HEK293T (cell line): Measurements from ENCODE around the gene CCDC88A.

ENCODE experiments used
- FOXA1 ChIP-seq: fragments of 450-650 bp; IDR thresholded peaks from 2 replicates; pipeline ENCODE4 v1.6.1; 2016; ENCODE audit warnings: mild to moderate bottlenecking
- LEF1 ChIP-seq: fragments of 450-650 bp; IDR thresholded peaks from 2 replicates; pipeline ENCODE4 v1.6.1; 2017; ENCODE audit warnings: mild to moderate bottlenecking, borderline replicate concordance
- SP1 ChIP-seq: fragments of 450-650 bp; IDR thresholded peaks from 2 replicates; pipeline ENCODE4 v1.6.1; 2017
- SUZ12 ChIP-seq: fragments of 450-650 bp; IDR thresholded peaks from 2 replicates; pipeline ENCODE4 v1.6.1; 2016; ENCODE audit warnings: mild to moderate bottlenecking
- TF ChIP-seq, protein P1 (sequence below): fragments of 450-650 bp; IDR thresholded peaks from 2 replicates; pipeline ENCODE4 v1.6.1; 2016

GRCh38 chr2:55439101-55439397 is 19.4 kb upstream of the CCDC88A start:
- no peak for TF ChIP-seq LEF1
- TF ChIP-seq, protein P1, sequence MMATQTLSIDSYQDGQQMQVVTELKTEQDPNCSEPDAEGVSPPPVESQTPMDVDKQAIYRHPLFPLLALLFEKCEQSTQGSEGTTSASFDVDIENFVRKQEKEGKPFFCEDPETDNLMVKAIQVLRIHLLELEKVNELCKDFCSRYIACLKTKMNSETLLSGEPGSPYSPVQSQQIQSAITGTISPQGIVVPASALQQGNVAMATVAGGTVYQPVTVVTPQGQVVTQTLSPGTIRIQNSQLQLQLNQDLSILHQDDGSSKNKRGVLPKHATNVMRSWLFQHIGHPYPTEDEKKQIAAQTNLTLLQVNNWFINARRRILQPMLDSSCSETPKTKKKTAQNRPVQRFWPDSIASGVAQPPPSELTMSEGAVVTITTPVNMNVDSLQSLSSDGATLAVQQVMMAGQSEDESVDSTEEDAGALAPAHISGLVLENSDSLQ, result no peak
- TF ChIP-seq SP1, result no peak
- TF ChIP-seq SUZ12, result no peak
- TF ChIP-seq FOXA1, result no peak
